HTERT RPE-1 (cell line): ENCODE measurements around the gene PHB1.
"Not testable (repeated sequence)": the region's sequence is repeated elsewhere in the genome, so short reads cannot be mapped to it uniquely, and the experiment has no call there.

Experiments
- in situ Hi-C: fragments of 300-500 bp; cut with MboI; formaldehyde crosslinking; loops from 4 replicates; pipeline ENCODE4 v1.14.3; 2020; ENCODE audit warnings: low sequenced_read_pairs

Gene PHB1

GRCh38 chr17:49439673-49440571 lies 25.2 kb upstream of the PHB1 start:
- in situ Hi-C loops = no loop called here

- in situ Hi-C loops = no loop called here
Measured at GRCh38 chr17:49439305-49439672, 24.6 kb upstream of the PHB1 start.

GRCh38 chr17:49438436-49439278 lies 24.0 kb upstream of the PHB1 start:
- in situ Hi-C loops = no loop called here

GRCh38 chr17:49437696-49438435 lies 23.2 kb upstream of the PHB1 start:
- in situ Hi-C loops = no loop called here

- in situ Hi-C loops = no loop called here
Measured at GRCh38 chr17:49436174-49436573, 21.5 kb upstream of the PHB1 start.

GRCh38 chr17:49435671-49436029 lies 21.0 kb upstream of the PHB1 start:
- in situ Hi-C loops = no loop called here

- in situ Hi-C loops = no loop called here
Measured at GRCh38 chr17:49434821-49435670, 20.4 kb upstream of the PHB1 start.

GRCh38 chr17:49433000-49433694 lies 18.5 kb upstream of the PHB1 start:
- in situ Hi-C loops = no loop called here

- in situ Hi-C loops = no loop called here
Measured at GRCh38 chr17:49431743-49432142, 17.1 kb upstream of the PHB1 start.

- in situ Hi-C loops = no loop called here
Measured at GRCh38 chr17:49425004-49425286, 10.3 kb upstream of the PHB1 start.

GRCh38 chr17:49424276-49425003 lies 9.8 kb upstream of the PHB1 start:
- in situ Hi-C loops = not testable (repeated sequence)

- in situ Hi-C loops = no loop called here
Measured at GRCh38 chr17:49422714-49423113, 8.0 kb upstream of the PHB1 start.

GRCh38 chr17:49419761-49420160 lies 5.1 kb upstream of the PHB1 start:
- in situ Hi-C loops = not testable (repeated sequence)

GRCh38 chr17:49418754-49419740 lies 4.4 kb upstream of the PHB1 start:
- in situ Hi-C loops = not testable (repeated sequence)

- in situ Hi-C loops = no loop called here
Measured at GRCh38 chr17:49414271-49414621, 436 bp downstream of the PHB1 start.

GRCh38 chr17:49409066-49409465 lies 5.6 kb downstream of the PHB1 start:
- in situ Hi-C loops = no loop called here

GRCh38 chr17:49407981-49408501 lies 6.6 kb downstream of the PHB1 start:
- in situ Hi-C loops = no loop called here

- in situ Hi-C loops = no loop called here
Measured at GRCh38 chr17:49407086-49407485, 7.6 kb downstream of the PHB1 start.
